HCT116 (cell line): ENCODE data around the gene GFER. TPM values are rescaled to one million over a fixed set of nuclear protein-coding genes. Genes with fewer than 3 reads are reported as not detected.
A peak's percentile ranks its signal among the peaks of the same experiment; 100 is the strongest.

Experiments used
- ATAC-seq: fragments of 200-7000 bp; cut with Tn5 transposase; 2 replicates; pipeline ENCODE4 v1.9.1; 2020; ENCODE audit warnings: mild to moderate bottlenecking, moderate library complexity
- BruUV-seq: library from RNA; stranded (reverse); fragments of 400-500 nt; replicated peaks from 2 replicates; lab custom pipeline; 2021; lab: Mats Ljungman, UMichigan
- CTCF ChIA-PET: fragments of 300-600 bp; sonication (Branson Sonifier 250); formaldehyde crosslinking; loops from one replicate; lab custom pipeline; 2021; ENCODE audit warnings: antibody characterized with exemption; lab: Charles Lee
- POLR2A ChIA-PET: fragments of 300-600, 350-600 bp; sonication (Branson Sonifier 250); formaldehyde crosslinking; loops from one replicate; lab custom pipeline; 2021; ENCODE audit warnings: antibody characterized with exemption; lab: Charles Lee
- RAD21 ChIA-PET, 2 experiments: fragments of 300-600 bp; sonication (Branson Sonifier 250); formaldehyde crosslinking; loops; one replicate each; lab custom pipeline; 2023; ENCODE audit warnings: low total read pairs in 2 of 2; ENCODE audit not compliant: uncharacterized antibody in 2 of 2, unreplicated experiment in 2 of 2, low non-redundant PET in 1 of 2; lab: Charles Lee
- DNase-seq: peaks from one replicate; pipeline ENCODE4 v3.0.0-alpha.2; 2010; ENCODE audit warnings: low read depth, low spot score
- H2AFZ ChIP-seq: fragments of 200-600 bp; shearing (Covaris generic), sonication (generic); 2 replicates; pipeline ENCODE4 v1.6.1; 2017; ENCODE audit warnings: low read depth, mixed run types, mixed read lengths, antibody characterized with exemption, low read length; ENCODE audit not compliant: poor library complexity, severe bottlenecking
- H3K27ac ChIP-seq: 2 replicates; pipeline ENCODE4 v1.5.1; 2012; ENCODE audit warnings: low read depth, low read length
- H3K27me3 ChIP-seq: fragments of 200-600 bp; sonication (generic); 2 replicates; pipeline ENCODE4 v1.6.1; 2016; ENCODE audit warnings: mixed run types, low read length, mixed read lengths; ENCODE audit not compliant: insufficient read depth
- H3K36me3 ChIP-seq, 2 experiments: fragments of 200-500 bp in 1 of 2; fragments of 200-600 bp in 1 of 2; sonication (Bioruptor generic) in 1 of 2; sonication (generic) in 1 of 2; 2 replicates each; pipeline versions ENCODE4 v1.5.1 to v1.6.1; 2014 to 2016; ENCODE audit warnings: low read length in 2 of 2, inconsistent platforms in 1 of 2, mixed read lengths in 1 of 2, mixed run types in 1 of 2; ENCODE audit not compliant: insufficient read depth in 2 of 2, control insufficient read depth in 1 of 2
- H3K4me1 ChIP-seq, 2 experiments: fragments of 200-600 bp in 1 of 2; sonication (generic) in 1 of 2; 2 replicates each; pipeline versions ENCODE4 v1.5.1 to v1.6.1; 2012 to 2017; ENCODE audit warnings: low read length in 2 of 2, inconsistent platforms in 1 of 2, mild to moderate bottlenecking in 1 of 2, mixed read lengths in 1 of 2, mixed run types in 1 of 2, moderate library complexity in 1 of 2; ENCODE audit not compliant: insufficient read depth in 2 of 2, control insufficient read depth in 1 of 2
- H3K4me2 ChIP-seq: fragments of 200-600 bp; sonication (generic); 2 replicates; pipeline ENCODE4 v1.6.1; 2017; ENCODE audit warnings: mixed run types, low read length, mixed read lengths
- H3K4me3 ChIP-seq, 2 experiments: fragments of 200-600 bp in 1 of 2; sonication (generic) in 1 of 2; replicated peaks in 1 of 2; 2 replicates each; pipeline ENCODE4 v1.5.1; 2011 to 2016; ENCODE audit warnings: low read length in 2 of 2, control low read depth in 1 of 2, low read depth in 1 of 2, mild to moderate bottlenecking in 1 of 2, mixed read lengths in 1 of 2, mixed run types in 1 of 2
- H3K79me2 ChIP-seq: fragments of 200-600 bp; sonication (generic); 2 replicates; pipeline ENCODE4 v1.6.1; 2017; ENCODE audit warnings: mild to moderate bottlenecking, mixed run types, low read length, moderate library complexity, mixed read lengths; ENCODE audit not compliant: insufficient read depth
- H3K9ac ChIP-seq: fragments of 200-600 bp; sonication (generic); 2 replicates; pipeline ENCODE4 v1.6.1; 2016; ENCODE audit warnings: low read length, mixed read lengths
- H3K9me2 ChIP-seq: fragments of 200-600 bp; sonication (generic), shearing (Covaris generic); 2 replicates; pipeline ENCODE4 v1.6.1; 2017; ENCODE audit warnings: mixed run types, mild to moderate bottlenecking, moderate library complexity; ENCODE audit not compliant: insufficient read depth
- H3K9me3 ChIP-seq, 2 experiments: fragments of 200-500 bp in 1 of 2; fragments of 200-600 bp in 1 of 2; sonication (Bioruptor generic) in 1 of 2; sonication (generic) in 1 of 2; 2 replicates each; pipeline ENCODE4 v1.6.1; 2014 to 2017; ENCODE audit warnings: low read length in 2 of 2, mixed read lengths in 2 of 2, inconsistent platforms in 1 of 2, low read depth in 1 of 2, mild to moderate bottlenecking in 1 of 2, mixed run types in 1 of 2, moderate library complexity in 1 of 2; ENCODE audit not compliant: control insufficient read depth in 1 of 2, insufficient read depth in 1 of 2
- H4K20me1 ChIP-seq: fragments of 200-600 bp; sonication (generic), shearing (Covaris generic); 2 replicates; pipeline ENCODE4 v1.6.1; 2017; ENCODE audit warnings: mixed run types, mild to moderate bottlenecking, moderate library complexity; ENCODE audit not compliant: insufficient read depth
- ATF3 ChIP-seq: IDR thresholded peaks from 2 replicates; pipeline ENCODE4 v1.6.1; 2012
- CBX3 ChIP-seq: IDR thresholded peaks from 2 replicates; pipeline ENCODE4 v1.6.1; 2012; ENCODE audit warnings: low read depth
- CEBPB ChIP-seq: IDR thresholded peaks from 2 replicates; pipeline ENCODE4 v1.6.1; 2012; ENCODE audit warnings: low read depth
- CTCF ChIP-seq, 3 experiments: fragments of 200-600 bp in 1 of 3; sonication (generic) in 1 of 3; IDR thresholded peaks in 2 of 3; conservative IDR thresholded peaks in 1 of 3; 2 replicates each; pipeline ENCODE4 v1.5.1; 2012 to 2017; ENCODE audit warnings: low read depth in 2 of 3, low read length in 2 of 3, antibody characterized with exemption in 1 of 3, borderline replicate concordance in 1 of 3, control low read depth in 1 of 3, mild to moderate bottlenecking in 1 of 3, mixed read lengths in 1 of 3, mixed run types in 1 of 3, moderate library complexity in 1 of 3; ENCODE audit not compliant: insufficient read depth in 1 of 3
- FOSL1 ChIP-seq: IDR thresholded peaks from 2 replicates; pipeline ENCODE4 v1.6.1; 2012; ENCODE audit warnings: low read depth
- JUND ChIP-seq: IDR thresholded peaks from 2 replicates; pipeline ENCODE4 v1.6.1; 2012
- POLR2A ChIP-seq: IDR thresholded peaks from 2 replicates; pipeline ENCODE4 v1.7.0; 2011; ENCODE audit warnings: borderline replicate concordance; ENCODE audit not compliant: insufficient read depth, insufficient read length; ENCODE audit errors: extremely low read depth
- POLR2AphosphoS5 ChIP-seq: IDR thresholded peaks from 2 replicates; pipeline ENCODE4 v1.6.1; 2011; ENCODE audit warnings: mild to moderate bottlenecking, low read depth, low read length, moderate library complexity
- RAD21 ChIP-seq: IDR thresholded peaks from 2 replicates; pipeline ENCODE4 v1.6.1; 2012; ENCODE audit warnings: low read depth, mild to moderate bottlenecking
- SIN3A ChIP-seq: IDR thresholded peaks from 2 replicates; pipeline ENCODE4 v1.6.1; 2012; ENCODE audit warnings: low read depth
- TCF7L2 ChIP-seq: IDR thresholded peaks from 2 replicates; pipeline ENCODE4 v1.7.0; 2011; ENCODE audit warnings: borderline replicate concordance, inconsistent platforms; ENCODE audit not compliant: insufficient read depth, insufficient read length; ENCODE audit errors: extremely low read depth
- YY1 ChIP-seq: IDR thresholded peaks from 2 replicates; pipeline ENCODE4 v1.6.1; 2011; ENCODE audit warnings: low read length, low read depth, moderate library complexity, mild to moderate bottlenecking; ENCODE audit not compliant: insufficient replicate concordance; ENCODE audit errors: extremely low read depth
- ZFX ChIP-seq: fragments of 450-650 bp; IDR thresholded peaks from 2 replicates; pipeline ENCODE4 v1.6.1; 2017
- ZNF274 ChIP-seq: fragments of 200-500 bp; sonication (Bioruptor generic); IDR thresholded peaks from 2 replicates; pipeline ENCODE4 v1.6.1; 2014; ENCODE audit warnings: mild to moderate bottlenecking, low read depth, low read length, inconsistent platforms
- intact Hi-C: fragments of 100-400 bp; cut with micrococcal nuclease; formaldehyde crosslinking; loops from 2 replicates; pipeline ENCODE4 v1.10.0; 2022
- total RNA-seq: library from RNA; stranded (reverse); gene quantifications from one replicate; pipeline ENCODE4 v1.2.1, GENCODE V29; 2021; ENCODE audit not compliant: unreplicated experiment
- TF ChIP-seq, protein P1 (sequence below): IDR thresholded peaks from 2 replicates; pipeline ENCODE4 v1.6.1; 2011; ENCODE audit warnings: mild to moderate bottlenecking, low read length, moderate library complexity; ENCODE audit not compliant: insufficient replicate concordance; ENCODE audit errors: extremely low read depth

Gene GFER
- total RNA-seq, 1 experiment from 2014 or later = 47.3 TPM

GRCh38 chr16:1993731-1994131 lies 9.7 kb downstream of the GFER start:
- intact Hi-C loops = no loop called here
- ATAC-seq = no peak
- H3K27me3 ChIP-seq = no peaks in the 10 kb centered on the region
- H4K20me1 ChIP-seq = no peaks in the 10 kb centered on the region
- no peaks in the 10 kb centered on the region for H3K79me2 ChIP-seq
- peaks cover 11 to 34% of the 10 kb centered on the region in 2 experiments; a peak in 3 of 4 replicates for H3K4me1 ChIP-seq
- no peaks in the 10 kb centered on the region for H3K9me3 ChIP-seq
- H3K36me3 ChIP-seq = peaks cover 2 to 15% of the 10 kb centered on the region in 2 experiments; a peak in 3 of 4 replicates
- POLR2A ChIA-PET = interaction anchor here (1.4 kb wide), 1 partner anchor 162 kb away, joined by 5 read pairs; the partner anchor contains the start of gene TRAF7
- no peak overlapping the region for H3K9ac ChIP-seq
- TF ChIP-seq ZNF274 = no peak
- TF ChIP-seq JUND = no peak
- TF ChIP-seq TCF7L2 = no peak
- TF ChIP-seq YY1 = no peak
- TF ChIP-seq CEBPB = no peak
- no peak for TF ChIP-seq POLR2AphosphoS5
- no peak for TF ChIP-seq FOSL1
- no peak for TF ChIP-seq POLR2A
- no peak for TF ChIP-seq CBX3
- TF ChIP-seq, protein P1, sequence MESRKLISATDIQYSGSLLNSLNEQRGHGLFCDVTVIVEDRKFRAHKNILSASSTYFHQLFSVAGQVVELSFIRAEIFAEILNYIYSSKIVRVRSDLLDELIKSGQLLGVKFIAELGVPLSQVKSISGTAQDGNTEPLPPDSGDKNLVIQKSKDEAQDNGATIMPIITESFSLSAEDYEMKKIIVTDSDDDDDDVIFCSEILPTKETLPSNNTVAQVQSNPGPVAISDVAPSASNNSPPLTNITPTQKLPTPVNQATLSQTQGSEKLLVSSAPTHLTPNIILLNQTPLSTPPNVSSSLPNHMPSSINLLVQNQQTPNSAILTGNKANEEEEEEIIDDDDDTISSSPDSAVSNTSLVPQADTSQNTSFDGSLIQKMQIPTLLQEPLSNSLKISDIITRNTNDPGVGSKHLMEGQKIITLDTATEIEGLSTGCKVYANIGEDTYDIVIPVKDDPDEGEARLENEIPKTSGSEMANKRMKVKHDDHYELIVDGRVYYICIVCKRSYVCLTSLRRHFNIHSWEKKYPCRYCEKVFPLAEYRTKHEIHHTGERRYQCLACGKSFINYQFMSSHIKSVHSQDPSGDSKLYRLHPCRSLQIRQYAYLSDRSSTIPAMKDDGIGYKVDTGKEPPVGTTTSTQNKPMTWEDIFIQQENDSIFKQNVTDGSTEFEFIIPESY = no peak
- TF ChIP-seq CTCF (IDR thresholded peaks at IDR 0.05 in 2 of 3, conservative IDR thresholded peaks at IDR 0.05 in 1 of 3; ENCODE audit: borderline replicate concordance in 1 of 3, insufficient read depth in 1 of 3, low read depth in 2 of 3, low read length in 2 of 3) = no peak
- no peak for TF ChIP-seq ATF3
- no peak for TF ChIP-seq RAD21
- TF ChIP-seq SIN3A = no peak
- no peak for TF ChIP-seq ZFX
- TF ChIP-seq, all 23 proteins: peak for 0
- no peak overlapping the region for H3K4me2 ChIP-seq
- BruUV-seq = no TSS peak
- H3K27ac ChIP-seq = 0 out of 2 replicates have a peak overlapping the region, but pooled peaks have one; percentile 2
- DNase-seq = no peak
- no peaks in the 10 kb centered on the region for H3K9me2 ChIP-seq
- RAD21 ChIA-PET = no interaction called here
- no peak overlapping the region for H2AFZ ChIP-seq
- H3K4me3 ChIP-seq = no peak overlapping the region
- CTCF ChIA-PET = no interaction called here
